GM18505 (cell line): ENCODE results near the gene KRTAP5-9.
"Not testable (repeated sequence)": the region's sequence is repeated elsewhere in the genome, so short reads cannot be mapped to it uniquely, and the experiment has no call there.

Experiments
- ATAC-seq: cut with Tn5 transposase; IDR thresholded peaks from one replicate; pipeline ENCODE4 v1.9.1; 2021; ENCODE audit not compliant: unreplicated experiment
- POLR2A ChIP-seq: IDR thresholded peaks from 4 replicates; pipeline ENCODE4 v1.6.1; 2011; ENCODE audit warnings: borderline replicate concordance; ENCODE audit not compliant: insufficient read depth, insufficient read length; ENCODE audit errors: extremely low read depth

KRTAP5-9 gene

DNA sequence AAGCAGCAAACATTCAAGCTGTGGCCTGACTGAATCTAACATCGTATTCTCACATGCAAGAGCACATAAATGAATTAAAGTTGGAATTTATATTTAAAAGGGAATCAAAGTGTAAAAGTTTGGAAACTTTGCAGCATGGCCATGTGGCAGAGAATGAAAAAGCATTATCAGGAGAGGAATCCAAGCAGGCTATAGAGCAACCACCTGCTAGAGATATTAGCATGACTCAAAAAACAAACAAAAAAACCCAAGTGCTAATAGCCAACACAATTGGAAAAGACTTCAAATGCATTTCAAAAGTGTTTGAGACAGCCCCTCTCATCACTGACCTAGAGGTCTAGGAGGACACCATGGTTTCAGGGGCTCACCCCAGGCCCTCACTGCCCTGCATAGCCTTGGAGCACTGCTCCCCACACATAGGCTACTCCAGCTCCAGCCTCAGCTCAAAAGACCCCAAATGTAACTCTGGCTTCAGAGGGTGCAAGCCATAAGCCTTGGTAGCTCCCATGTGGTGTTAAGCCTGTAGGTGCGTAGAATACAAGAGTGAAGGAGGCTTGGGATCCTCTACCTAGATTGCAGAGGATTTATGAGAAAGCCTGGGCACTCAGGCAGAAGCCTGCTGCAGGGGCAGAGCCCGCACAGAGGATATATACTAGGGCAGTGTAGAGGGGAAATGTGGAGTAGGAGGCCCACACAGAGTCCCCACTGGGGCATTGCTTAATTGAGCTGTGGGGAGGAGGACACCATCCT lies 22.9 kb upstream of the KRTAP5-9 start:
- no peak for TF ChIP-seq POLR2A
- ATAC-seq = no peak

DNA sequence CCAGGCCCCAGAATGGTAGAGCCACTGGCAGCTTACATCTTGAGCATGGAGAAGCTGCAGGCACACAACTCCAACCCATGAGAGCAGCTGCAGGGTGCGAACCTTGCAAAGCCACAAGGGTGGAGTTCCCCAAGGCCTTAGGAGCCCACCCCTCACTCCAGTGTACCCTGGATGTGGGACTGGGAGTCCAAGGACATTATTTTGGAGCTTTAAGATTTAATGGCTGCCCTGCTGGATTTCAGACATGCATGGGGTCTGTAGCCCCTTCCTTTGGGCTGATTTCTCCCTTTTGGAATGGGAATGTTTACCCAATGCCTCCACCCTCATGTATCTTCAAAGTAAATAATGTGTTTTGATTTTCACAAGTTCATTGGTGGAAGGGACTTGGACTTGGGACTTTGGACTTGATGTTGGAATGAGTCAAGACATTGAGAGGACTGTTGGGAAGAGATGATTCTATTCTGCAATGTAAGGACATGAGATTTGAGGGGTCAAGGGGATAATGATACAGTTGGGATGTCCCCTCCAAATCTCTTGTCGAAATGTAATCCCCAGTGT lies 22.2 kb upstream of the KRTAP5-9 start:
- no peak for ATAC-seq
- TF ChIP-seq POLR2A = no peak

DNA sequence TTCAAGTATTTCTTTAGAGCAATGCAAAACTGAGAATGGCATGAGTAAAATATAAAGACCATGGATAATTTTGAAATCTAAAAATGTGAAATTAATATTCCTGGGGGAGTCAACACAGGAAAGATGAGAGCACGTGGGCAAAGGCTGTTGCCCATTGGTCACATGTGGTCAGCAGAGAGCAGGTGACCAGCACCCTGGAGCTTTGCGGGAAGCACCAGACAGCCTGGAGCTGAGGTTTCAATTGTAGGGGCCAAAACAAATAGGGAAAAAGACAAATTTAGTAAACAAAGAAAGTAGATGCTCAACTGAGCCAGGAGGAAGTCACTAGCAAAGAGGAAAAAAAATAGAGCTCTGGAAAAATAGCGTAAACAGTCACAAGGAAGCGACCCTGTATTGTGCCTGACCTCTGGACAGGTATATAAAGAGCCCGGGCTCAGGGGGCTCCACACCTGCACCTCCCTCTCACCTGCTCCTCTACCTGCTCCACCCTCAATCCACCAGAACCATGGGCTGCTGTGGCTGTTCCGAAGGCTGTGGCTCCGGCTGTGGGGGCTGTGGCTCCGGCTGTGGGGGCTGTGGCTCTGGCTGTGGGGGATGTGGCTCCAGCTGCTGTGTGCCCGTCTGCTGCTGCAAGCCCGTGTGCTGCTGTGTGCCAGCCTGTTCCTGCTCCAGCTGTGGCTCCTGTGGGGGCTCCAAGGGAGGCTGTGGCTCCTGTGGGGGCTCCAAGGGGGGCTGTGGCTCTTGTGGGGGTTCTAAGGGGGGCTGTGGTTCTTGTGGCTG lies 21.2 kb upstream of the KRTAP5-9 start, which contains the start of gene KRTAP5-7:
KRTAP5-7 (plus strand) TSS at position 472 of the 780 bp plus-strand sequence; CDS start at position 506, 34 bp downstream.
- ATAC-seq = not testable (repeated sequence)

DNA sequence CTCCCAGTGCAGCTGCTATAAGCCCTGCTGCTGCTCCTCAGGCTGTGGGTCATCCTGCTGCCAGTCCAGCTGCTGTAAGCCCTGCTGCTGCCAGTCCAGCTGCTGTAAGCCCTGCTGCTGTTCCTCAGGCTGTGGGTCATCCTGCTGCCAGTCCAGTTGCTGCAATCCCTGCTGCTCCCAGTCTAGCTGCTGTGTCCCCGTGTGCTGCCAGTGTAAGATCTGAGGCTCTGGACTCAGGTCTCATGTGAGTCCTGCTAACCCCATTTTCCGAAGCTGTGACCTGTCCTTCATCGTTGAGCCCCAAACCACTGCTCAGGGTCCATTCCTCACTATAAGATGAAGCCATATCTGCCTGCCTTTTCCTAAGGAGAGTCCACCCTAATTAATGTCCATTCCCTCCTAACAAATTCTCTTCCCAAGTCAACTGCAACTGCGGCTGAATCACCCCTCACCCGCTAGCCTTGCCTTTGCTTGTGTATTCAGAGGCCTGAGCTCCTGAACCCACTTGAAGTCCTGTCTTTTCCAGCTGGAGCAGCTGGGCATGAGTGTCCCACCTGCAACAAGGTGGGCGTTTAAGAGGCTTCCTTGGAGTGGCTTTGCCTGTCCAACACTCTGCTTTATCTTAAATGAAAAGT lies 20.5 kb upstream of the KRTAP5-9 start:
- no peak for TF ChIP-seq POLR2A
- ATAC-seq = no peak

DNA sequence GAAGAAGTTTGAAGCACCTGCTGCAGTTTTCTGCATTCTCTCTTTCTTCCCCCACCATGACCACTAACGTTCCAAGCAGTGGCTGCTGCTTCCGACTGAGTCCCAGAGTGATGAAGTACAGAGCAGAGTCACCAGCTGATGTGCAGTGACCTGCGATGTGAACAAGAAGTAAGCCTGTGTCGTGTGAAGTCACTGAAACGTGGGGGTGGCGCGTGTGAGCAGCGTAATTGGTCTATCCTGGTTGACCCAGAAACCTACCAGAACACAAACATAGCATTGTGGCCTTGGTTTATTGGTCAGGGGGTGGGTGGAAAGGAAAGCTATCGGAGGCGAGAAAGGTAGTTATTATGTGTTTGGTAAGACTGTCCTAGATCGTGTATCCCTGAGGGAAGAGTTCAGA lies 17.6 kb upstream of the KRTAP5-9 start:
- no peak for TF ChIP-seq POLR2A
- ATAC-seq = no peak

DNA sequence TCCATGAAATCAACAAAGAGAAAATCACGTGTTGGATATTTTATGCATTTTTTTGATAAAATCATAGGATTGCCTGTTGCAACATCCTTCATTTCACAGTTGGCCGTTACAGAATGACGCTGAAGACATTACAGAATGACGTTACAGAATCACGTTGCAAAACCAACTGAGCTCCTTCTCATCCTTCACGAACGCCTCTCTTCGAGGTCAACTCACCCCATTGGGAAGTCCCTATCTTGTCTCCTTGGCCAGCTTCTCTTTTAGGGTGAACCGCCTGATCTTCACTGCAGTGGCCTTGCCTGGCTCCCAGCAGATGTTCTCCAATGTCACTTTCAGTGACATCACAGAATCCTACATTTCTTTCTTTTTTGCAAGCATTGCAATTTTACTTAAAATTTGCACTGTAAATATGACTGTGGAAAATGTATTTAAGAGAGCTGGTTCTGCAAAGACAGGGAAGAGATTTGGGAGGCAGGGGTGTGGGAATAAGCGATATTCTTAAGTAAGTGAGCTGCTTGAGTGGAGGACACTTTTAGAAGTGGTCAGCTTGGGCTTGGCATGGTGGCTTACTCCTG lies 16.1 kb upstream of the KRTAP5-9 start:
- TF ChIP-seq POLR2A = no peak
- no peak for ATAC-seq

DNA sequence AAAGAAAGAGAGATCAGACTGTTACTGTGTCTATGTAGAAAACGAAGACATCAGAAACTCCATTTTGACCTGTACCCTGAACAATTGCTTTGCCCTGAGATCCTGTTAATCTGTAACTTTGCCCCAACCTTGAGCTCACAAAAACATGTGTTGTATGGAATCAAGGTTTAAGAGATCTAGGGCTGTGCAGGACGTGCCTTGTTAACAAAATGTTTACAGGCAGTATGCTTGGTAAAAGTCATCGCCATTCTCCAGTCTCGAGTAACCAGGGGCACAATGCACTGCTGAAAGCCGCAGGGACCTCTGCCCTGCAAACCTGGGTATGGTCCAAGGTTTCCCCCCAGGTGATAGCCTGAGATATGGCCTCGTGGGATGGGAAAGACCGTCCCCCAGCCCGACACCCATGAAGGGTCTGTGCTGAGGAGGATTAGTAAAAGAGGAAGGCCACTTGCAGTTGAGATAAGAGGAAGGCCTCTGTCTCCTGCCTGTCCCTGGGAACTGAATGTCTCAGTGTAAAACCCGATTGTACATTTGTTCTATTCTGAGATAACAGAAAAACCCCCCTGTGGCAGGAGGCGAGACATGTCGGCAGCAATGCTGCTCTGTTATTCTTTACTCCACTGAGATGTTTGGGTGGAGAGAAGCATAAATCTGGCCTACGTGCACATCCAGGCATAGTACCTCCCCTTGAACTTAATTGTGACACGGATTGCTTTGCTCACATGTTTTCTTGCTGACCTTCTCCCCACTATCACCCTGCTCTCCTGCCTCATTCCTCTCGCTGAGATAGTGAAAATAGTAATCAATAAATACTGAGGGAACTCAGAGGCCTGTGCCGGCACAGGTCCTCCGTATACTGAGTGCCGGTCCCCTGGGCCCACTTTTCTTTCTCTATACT lies 13.3 kb upstream of the KRTAP5-9 start:
- ATAC-seq = not testable (repeated sequence)

DNA sequence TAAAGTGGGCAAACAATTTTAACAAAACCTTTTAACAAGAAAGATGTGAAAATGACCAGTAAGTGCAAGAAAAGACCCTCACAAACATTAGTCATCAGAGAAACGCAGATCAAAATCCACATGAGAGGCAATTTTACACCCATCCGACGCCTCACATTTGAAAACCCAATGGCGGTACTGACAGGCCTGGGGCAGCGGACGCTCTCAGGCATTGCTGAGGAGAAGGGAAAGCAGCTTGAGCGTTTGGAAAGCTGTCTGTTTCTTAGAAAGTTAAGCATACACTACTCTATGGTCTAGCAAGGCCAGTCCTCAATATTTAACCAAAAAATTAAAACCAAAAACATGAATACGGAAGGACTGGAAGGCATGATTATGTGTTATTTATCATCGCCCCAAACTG lies 12.4 kb upstream of the KRTAP5-9 start:
- ATAC-seq = no peak

DNA sequence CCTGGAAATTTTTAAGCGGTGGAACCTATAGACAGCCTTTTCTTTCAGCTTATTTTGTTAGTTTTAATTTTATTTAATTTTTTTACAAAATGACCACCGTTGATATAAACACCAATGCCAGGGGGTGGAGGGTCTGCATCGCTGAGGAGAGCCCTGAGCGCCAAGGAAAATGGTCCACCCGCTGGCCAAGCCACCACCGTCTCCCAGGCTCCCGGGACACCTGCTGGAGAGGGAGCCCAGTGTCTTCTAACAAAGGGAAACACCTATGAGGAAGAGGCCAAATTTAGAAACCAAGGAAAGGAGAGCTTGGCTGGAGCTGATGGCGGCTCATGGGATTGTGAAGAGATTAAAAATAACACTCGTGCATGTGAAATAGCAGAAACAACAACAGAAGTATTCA lies 10.7 kb upstream of the KRTAP5-9 start:
- TF ChIP-seq POLR2A = no peak
- no peak for ATAC-seq

More for the DNA sequence above, 12.4 kb upstream of the KRTAP5-9 start:
- no peak for TF ChIP-seq POLR2A

DNA sequence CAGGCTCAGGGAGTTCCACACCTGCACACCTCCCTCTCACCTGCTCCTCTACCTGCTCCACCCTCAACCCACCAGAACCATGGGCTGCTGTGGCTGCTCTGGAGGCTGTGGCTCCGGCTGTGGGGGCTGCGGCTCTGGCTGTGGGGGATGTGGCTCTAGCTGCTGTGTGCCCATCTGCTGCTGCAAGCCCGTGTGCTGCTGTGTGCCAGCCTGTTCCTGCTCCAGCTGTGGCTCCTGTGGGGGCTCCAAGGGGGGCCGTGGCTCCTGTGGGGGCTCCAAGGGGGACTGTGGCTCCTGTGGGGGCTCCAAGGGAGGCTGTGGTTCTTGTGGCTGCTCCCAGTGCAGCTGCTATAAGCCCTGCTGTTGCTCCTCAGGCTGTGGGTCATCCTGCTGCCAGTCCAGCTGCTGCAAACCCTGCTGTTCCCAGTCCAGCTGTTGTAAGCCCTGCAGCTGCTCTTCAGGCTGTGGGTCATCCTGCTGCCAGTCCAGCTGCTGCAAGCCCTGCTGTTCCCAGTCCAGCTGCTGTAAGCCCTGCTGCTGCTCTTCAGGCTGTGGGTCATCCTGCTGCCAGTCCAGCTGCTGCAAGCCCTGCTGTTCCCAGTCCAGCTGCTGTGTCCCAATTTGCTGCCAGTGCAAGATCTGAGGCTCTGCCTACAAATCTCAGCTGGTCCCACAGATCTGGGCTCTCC lies 10.1 kb upstream of the KRTAP5-9 start, which contains the start of gene KRTAP5-8:
KRTAP5-8 (plus strand) TSS at position 49 of the 689 bp plus-strand sequence; CDS start at position 80, 31 bp downstream.
- not testable (repeated sequence) for ATAC-seq

DNA sequence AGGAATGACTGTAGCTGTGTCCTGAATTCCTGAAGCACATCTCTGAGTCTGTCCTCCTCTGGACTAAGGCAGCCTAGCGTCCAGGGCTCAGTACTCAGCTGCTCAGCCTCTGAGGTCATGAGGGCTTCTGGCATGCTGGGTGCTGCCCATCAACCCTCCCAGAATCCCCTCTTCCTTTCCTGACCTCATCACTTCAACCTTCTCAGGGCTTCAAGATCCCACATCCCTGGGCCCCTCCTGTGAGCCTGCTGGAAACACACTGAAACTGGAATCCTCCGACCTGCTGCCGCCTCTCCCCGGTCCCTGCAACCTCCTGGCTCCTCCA lies 9.6 kb upstream of the KRTAP5-9 start:
- no peak for TF ChIP-seq POLR2A
- no peak for ATAC-seq

DNA sequence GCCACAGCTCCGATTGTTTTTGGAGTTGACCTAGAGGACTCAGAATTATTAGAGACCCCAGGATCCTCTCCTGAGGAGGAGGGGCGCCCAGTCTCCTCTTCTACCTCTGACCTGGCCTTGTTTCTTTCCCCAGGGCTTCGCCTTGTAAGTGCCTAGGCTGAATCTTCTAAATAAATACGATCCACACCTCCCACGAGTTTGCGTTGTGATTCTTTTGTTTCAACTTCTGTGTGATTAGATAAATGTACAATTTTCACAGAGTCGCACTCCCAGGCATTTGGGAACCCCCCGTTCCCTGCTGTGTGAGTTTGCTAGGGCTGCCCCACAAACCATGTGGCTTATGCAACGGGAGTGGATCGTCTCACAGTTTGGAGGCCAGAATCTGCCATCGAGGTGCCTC lies 9.2 kb upstream of the KRTAP5-9 start:
- no peak for ATAC-seq
- no peak for TF ChIP-seq POLR2A
